ENCODE data around the gene NPAS3. TPM values are rescaled to one million over a fixed set of nuclear protein-coding genes. Genes with fewer than 3 reads are reported as not detected.

Gene NPAS3
- total RNA-seq, 1 donor from 2014 or later: not detected

- Mint-ChIP-seq H3K27ac (no peak overlapping the region), H3K4me3 (no peak overlapping the region), H3K36me3 (ENCODE audit: low read depth) (no peaks in the 10 kb centered on the region), H3K27me3 (no peaks in the 10 kb centered on the region), H3K4me1 (no peaks in the 10 kb centered on the region), H3K9me3 (no peaks in the 10 kb centered on the region)
- DNase-seq: no peak
- intact Hi-C loops (cut with micrococcal nuclease): no loop called here
Measured at GRCh38 chr14:33504246-33505099, 565.8 kb downstream of the NPAS3 start.

- no peak overlapping the region for H3K27ac Mint-ChIP-seq
- no peaks in the 10 kb centered on the region for H3K4me1 Mint-ChIP-seq
- H3K27me3 Mint-ChIP-seq: no peaks in the 10 kb centered on the region
- DNase-seq: no peak
- H3K4me3 Mint-ChIP-seq: no peak overlapping the region
- H3K36me3 Mint-ChIP-seq (ENCODE audit: low read depth): no peaks in the 10 kb centered on the region
- no peaks in the 10 kb centered on the region for H3K9me3 Mint-ChIP-seq
- intact Hi-C loops (cut with micrococcal nuclease): no loop called here
Measured at GRCh38 chr14:33505266-33505962, 566.7 kb downstream of the NPAS3 start.

- Mint-ChIP-seq H3K4me1 (no peaks in the 10 kb centered on the region), H3K36me3 (ENCODE audit: low read depth) (no peaks in the 10 kb centered on the region), H3K9me3 (no peaks in the 10 kb centered on the region), H3K4me3 (no peak overlapping the region), H3K27me3 (no peaks in the 10 kb centered on the region), H3K27ac (no peak overlapping the region)
- DNase-seq: no peak
- intact Hi-C loops (cut with micrococcal nuclease): no loop called here
Measured at GRCh38 chr14:33505963-33506329, 567.3 kb downstream of the NPAS3 start.

GRCh38 chr14:33508126-33509062 is 569.7 kb downstream of the NPAS3 start:
- no peaks in the 10 kb centered on the region for H3K9me3 Mint-ChIP-seq

GRCh38 chr14:33509454-33509853 is 570.8 kb downstream of the NPAS3 start:
- intact Hi-C loops (cut with micrococcal nuclease): no loop called here
- no peaks in the 10 kb centered on the region for H3K36me3 Mint-ChIP-seq (ENCODE audit: low read depth)
- no peak for DNase-seq

More at GRCh38 chr14:33508126-33509062, 569.7 kb downstream of the NPAS3 start:
- no peak for DNase-seq
- Mint-ChIP-seq H3K4me1 (no peaks in the 10 kb centered on the region), H3K27ac (no peak overlapping the region), H3K4me3 (no peak overlapping the region), H3K36me3 (ENCODE audit: low read depth) (no peaks in the 10 kb centered on the region), H3K27me3 (no peaks in the 10 kb centered on the region)
- intact Hi-C loops (cut with micrococcal nuclease): no loop called here

GRCh38 chr14:33510063-33510481 is 571.4 kb downstream of the NPAS3 start:
- intact Hi-C loops (cut with micrococcal nuclease): no loop called here
- H3K9me3 Mint-ChIP-seq: no peaks in the 10 kb centered on the region

More at GRCh38 chr14:33509454-33509853, 570.8 kb downstream of the NPAS3 start:
- H3K27me3 Mint-ChIP-seq: no peaks in the 10 kb centered on the region
- H3K4me3 Mint-ChIP-seq: no peak overlapping the region
- H3K9me3 Mint-ChIP-seq: no peaks in the 10 kb centered on the region
- H3K27ac Mint-ChIP-seq: no peak overlapping the region
- no peaks in the 10 kb centered on the region for H3K4me1 Mint-ChIP-seq

GRCh38 chr14:33510991-33511390 is 572.3 kb downstream of the NPAS3 start:
- H3K9me3 Mint-ChIP-seq: no peaks in the 10 kb centered on the region
- H3K4me3 Mint-ChIP-seq: no peak overlapping the region
- H3K36me3 Mint-ChIP-seq (ENCODE audit: low read depth): no peaks in the 10 kb centered on the region
- H3K27ac Mint-ChIP-seq: no peak overlapping the region
- no peaks in the 10 kb centered on the region for H3K27me3 Mint-ChIP-seq
- H3K4me1 Mint-ChIP-seq: no peaks in the 10 kb centered on the region
- no peak for DNase-seq
- intact Hi-C loops (cut with micrococcal nuclease): no loop called here

More at GRCh38 chr14:33510063-33510481, 571.4 kb downstream of the NPAS3 start:
- Mint-ChIP-seq H3K36me3 (ENCODE audit: low read depth) (no peaks in the 10 kb centered on the region), H3K4me3 (no peak overlapping the region), H3K27ac (no peak overlapping the region), H3K4me1 (no peaks in the 10 kb centered on the region), H3K27me3 (no peaks in the 10 kb centered on the region)
- no peak for DNase-seq

- H3K27ac Mint-ChIP-seq: no peak overlapping the region
- DNase-seq: no peak
- H3K4me3 Mint-ChIP-seq: no peak overlapping the region
- intact Hi-C loops (cut with micrococcal nuclease): no loop called here
- no peaks in the 10 kb centered on the region for H3K36me3 Mint-ChIP-seq (ENCODE audit: low read depth)
- no peaks in the 10 kb centered on the region for H3K9me3 Mint-ChIP-seq
- H3K4me1 Mint-ChIP-seq: no peaks in the 10 kb centered on the region
- H3K27me3 Mint-ChIP-seq: no peaks in the 10 kb centered on the region
Measured at GRCh38 chr14:33511851-33512640, 573.4 kb downstream of the NPAS3 start.

- intact Hi-C loops (cut with micrococcal nuclease): no loop called here
- no peaks in the 10 kb centered on the region for H3K27me3 Mint-ChIP-seq
- H3K4me3 Mint-ChIP-seq: no peak overlapping the region
- no peak for DNase-seq
- H3K9me3 Mint-ChIP-seq: no peaks in the 10 kb centered on the region
- H3K27ac Mint-ChIP-seq: no peak overlapping the region
- H3K36me3 Mint-ChIP-seq (ENCODE audit: low read depth): no peaks in the 10 kb centered on the region
- H3K4me1 Mint-ChIP-seq: no peaks in the 10 kb centered on the region
Measured at GRCh38 chr14:33515441-33515840, 576.8 kb downstream of the NPAS3 start.

- Mint-ChIP-seq H3K4me1 (no peaks in the 10 kb centered on the region), H3K27me3 (no peaks in the 10 kb centered on the region), H3K4me3 (no peak overlapping the region), H3K9me3 (no peaks in the 10 kb centered on the region), H3K27ac (no peak overlapping the region), H3K36me3 (ENCODE audit: low read depth) (no peaks in the 10 kb centered on the region)
- DNase-seq: no peak
- intact Hi-C loops (cut with micrococcal nuclease): no loop called here
Measured at GRCh38 chr14:33515899-33516298, 577.2 kb downstream of the NPAS3 start.

- intact Hi-C loops (cut with micrococcal nuclease): no loop called here
- Mint-ChIP-seq H3K36me3 (ENCODE audit: low read depth) (no peaks in the 10 kb centered on the region), H3K4me3 (no peak overlapping the region), H3K9me3 (no peaks in the 10 kb centered on the region), H3K27me3 (no peaks in the 10 kb centered on the region), H3K27ac (no peak overlapping the region), H3K4me1 (no peaks in the 10 kb centered on the region)
- DNase-seq: no peak
Measured at GRCh38 chr14:33516898-33517436, 578.3 kb downstream of the NPAS3 start.

- no peak overlapping the region for H3K4me3 Mint-ChIP-seq
- H3K27me3 Mint-ChIP-seq: no peaks in the 10 kb centered on the region
- no peak overlapping the region for H3K27ac Mint-ChIP-seq
- H3K4me1 Mint-ChIP-seq: no peaks in the 10 kb centered on the region
- intact Hi-C loops (cut with micrococcal nuclease): no loop called here
- no peak for DNase-seq
- H3K36me3 Mint-ChIP-seq (ENCODE audit: low read depth): no peaks in the 10 kb centered on the region
- no peaks in the 10 kb centered on the region for H3K9me3 Mint-ChIP-seq
Measured at GRCh38 chr14:33521192-33521591, 582.5 kb downstream of the NPAS3 start.

- intact Hi-C loops (cut with micrococcal nuclease): no loop called here
Measured at GRCh38 chr14:33524244-33524643, 585.6 kb downstream of the NPAS3 start.

More at GRCh38 chr14:33524244-33524643, 585.6 kb downstream of the NPAS3 start:
- no peaks in the 10 kb centered on the region for H3K27me3 Mint-ChIP-seq
- H3K9me3 Mint-ChIP-seq: no peaks in the 10 kb centered on the region
- no peaks in the 10 kb centered on the region for H3K36me3 Mint-ChIP-seq (ENCODE audit: low read depth)
- no peak for DNase-seq
- H3K27ac Mint-ChIP-seq: no peak overlapping the region
- no peaks in the 10 kb centered on the region for H3K4me1 Mint-ChIP-seq
- H3K4me3 Mint-ChIP-seq: no peak overlapping the region
